Activated CD4-positive, alpha-beta T cell treated with anti-CD3 and anti-CD28 coated beads for 1 hour (primary cell): ENCODE data around the gene SAXO1.
"Not testable (repeated sequence)": the region's sequence is repeated elsewhere in the genome, so short reads cannot be mapped to it uniquely, and the experiment has no call there.

Source experiments
- DNase-seq: peaks from one replicate; pipeline ENCODE4 v3.0.0-alpha.2; 2020

SAXO1 gene

GRCh38 chr9:19033015-19033414 lies at the start of gene SAXO1:
Gene SAXO1 (minus strand): TSS chr9:19033209. CDS start chr9:19032908, 301 bp downstream.
- no peak for DNase-seq

GRCh38 chr9:19074836-19075235 lies 41.8 kb upstream of the SAXO1 start:
- DNase-seq = no peak

GRCh38 chr9:19074229-19074628 lies 41.2 kb upstream of the SAXO1 start:
- DNase-seq = no peak

GRCh38 chr9:19057033-19057432 lies 24.0 kb upstream of the SAXO1 start:
- no peak for DNase-seq

GRCh38 chr9:19050637-19051591 lies 17.9 kb upstream of the SAXO1 start:
- no peak for DNase-seq

- no peak for DNase-seq
Measured at GRCh38 chr9:19049917-19050636, 17.1 kb upstream of the SAXO1 start.

- peak; percentile 89 for DNase-seq
Measured at GRCh38 chr9:19048966-19049916, 16.2 kb upstream of the SAXO1 start, which contains the start of gene RRAGA. Gene RRAGA (plus strand): TSS chr9:19049427. CDS start chr9:19049660, 233 bp downstream.

- DNase-seq = no peak
Measured at GRCh38 chr9:19036611-19037010, 3.6 kb upstream of the SAXO1 start.

- DNase-seq = no peak
Measured at GRCh38 chr9:19032406-19032805, 603 bp downstream of the SAXO1 start.

GRCh38 chr9:19030899-19031298 lies 2.1 kb downstream of the SAXO1 start:
- DNase-seq = no peak

- no peak for DNase-seq
Measured at GRCh38 chr9:19028835-19029451, 4.1 kb downstream of the SAXO1 start.

GRCh38 chr9:19027825-19028224 lies 5.2 kb downstream of the SAXO1 start:
- no peak for DNase-seq

- no peak for DNase-seq
Measured at GRCh38 chr9:19026375-19026774, 6.6 kb downstream of the SAXO1 start.

GRCh38 chr9:19023078-19023477 lies 9.9 kb downstream of the SAXO1 start:
- no peak for DNase-seq

- no peak for DNase-seq
Measured at GRCh38 chr9:19022206-19022605, 10.8 kb downstream of the SAXO1 start.

GRCh38 chr9:19021649-19022048 lies 11.4 kb downstream of the SAXO1 start:
- DNase-seq = not testable (repeated sequence)

- no peak for DNase-seq
Measured at GRCh38 chr9:19020886-19021455, 12.0 kb downstream of the SAXO1 start.

- no peak for DNase-seq
Measured at GRCh38 chr9:19018201-19018600, 14.8 kb downstream of the SAXO1 start.

- no peak for DNase-seq
Measured at GRCh38 chr9:19009391-19009965, 23.5 kb downstream of the SAXO1 start.

GRCh38 chr9:19000133-19000532 lies 32.9 kb downstream of the SAXO1 start:
- no peak for DNase-seq

- no peak for DNase-seq
Measured at GRCh38 chr9:18999173-18999785, 33.7 kb downstream of the SAXO1 start.
